Peyer's patch (tissue), 4 donors: ENCODE measurements around the gene PLPP7. TPM values are rescaled to one million over a fixed set of nuclear protein-coding genes. Genes with fewer than 3 reads are reported as not detected.
A peak's percentile ranks its signal among the peaks of the same experiment; 100 is the strongest.

Source experiments
- DNase-seq, 3 donors: peaks; one replicate each; pipeline ENCODE4 v3.0.0-alpha.2; 2017 to 2019
- H3K27ac ChIP-seq, 4 donors: fragments of 200-600 bp; sonication (generic); one replicate each; pipeline ENCODE4 v1.5.1; 2016 to 2019
- H3K27me3 ChIP-seq, 2 donors: fragments of 200-600 bp; sonication (generic); one replicate each; pipeline ENCODE4 v1.5.1; 2019
- H3K36me3 ChIP-seq, 3 donors: fragments of 200-600 bp; sonication (generic); one replicate each; pipeline ENCODE4 v1.5.1; 2016 to 2019
- H3K4me1 ChIP-seq, 4 donors: fragments of 200-600 bp; sonication (generic); one replicate each; pipeline ENCODE4 v1.5.1; 2016 to 2019
- H3K4me3 ChIP-seq, 4 donors: fragments of 200-600 bp; sonication (generic); 1 replicate in 3 of 4; 2 replicates in 1 of 4; pipeline ENCODE4 v1.5.1; 2016 to 2019; ENCODE audit warnings: mild to moderate bottlenecking in 1 of 4
- H3K9me3 ChIP-seq, 4 donors: fragments of 200-600 bp; sonication (generic); one replicate each; pipeline ENCODE4 v1.5.1; 2016 to 2019; ENCODE audit warnings: mild to moderate bottlenecking in 1 of 4
- POLR2A ChIP-seq, 2 donors: fragments of 450-650 bp; IDR thresholded peaks; one replicate each; pipeline ENCODE4 v1.5.1; 2017; ENCODE audit warnings: antibody characterized with exemption in 2 of 2, mild to moderate bottlenecking in 2 of 2, moderate library complexity in 2 of 2
- total RNA-seq, 4 donors: library from RNA; depleted of rRNA; stranded (reverse); fragments of >200 nt; gene quantifications; one replicate each; pipeline ENCODE4 v1.1.0, GENCODE V29; 2016
- TF ChIP-seq, protein P1 (sequence below), 6 experiments: fragments of 450-650 bp in 4 of 6; fragments of 200-600 bp in 2 of 6; sonication (generic) in 1 of 6; IDR thresholded peaks; one replicate each; pipeline ENCODE4 v1.5.1; 2017 to 2019; ENCODE audit warnings: antibody characterized with exemption in 6 of 6, mild to moderate bottlenecking in 3 of 6, moderate library complexity in 1 of 6

PLPP7 gene
- total RNA-seq, 4 donors from 2014 or later: 1.3 to 3.3 (median 2.4) TPM

GRCh38 chr9:131309530-131310276 is 20.2 kb downstream of the PLPP7 start:
- Histone ChIP-seq H3K27ac (no peak overlapping the region), H3K9me3 (no peaks in the 10 kb centered on the region), H3K4me1 (no peaks in the 10 kb centered on the region), H3K27me3 (no peaks in the 10 kb centered on the region), H3K36me3 (no peaks in the 10 kb centered on the region), H3K4me3 (no peak overlapping the region)
- no peak for TF ChIP-seq POLR2A (IDR thresholded peaks at IDR 0.05)
- TF ChIP-seq, protein P1, sequence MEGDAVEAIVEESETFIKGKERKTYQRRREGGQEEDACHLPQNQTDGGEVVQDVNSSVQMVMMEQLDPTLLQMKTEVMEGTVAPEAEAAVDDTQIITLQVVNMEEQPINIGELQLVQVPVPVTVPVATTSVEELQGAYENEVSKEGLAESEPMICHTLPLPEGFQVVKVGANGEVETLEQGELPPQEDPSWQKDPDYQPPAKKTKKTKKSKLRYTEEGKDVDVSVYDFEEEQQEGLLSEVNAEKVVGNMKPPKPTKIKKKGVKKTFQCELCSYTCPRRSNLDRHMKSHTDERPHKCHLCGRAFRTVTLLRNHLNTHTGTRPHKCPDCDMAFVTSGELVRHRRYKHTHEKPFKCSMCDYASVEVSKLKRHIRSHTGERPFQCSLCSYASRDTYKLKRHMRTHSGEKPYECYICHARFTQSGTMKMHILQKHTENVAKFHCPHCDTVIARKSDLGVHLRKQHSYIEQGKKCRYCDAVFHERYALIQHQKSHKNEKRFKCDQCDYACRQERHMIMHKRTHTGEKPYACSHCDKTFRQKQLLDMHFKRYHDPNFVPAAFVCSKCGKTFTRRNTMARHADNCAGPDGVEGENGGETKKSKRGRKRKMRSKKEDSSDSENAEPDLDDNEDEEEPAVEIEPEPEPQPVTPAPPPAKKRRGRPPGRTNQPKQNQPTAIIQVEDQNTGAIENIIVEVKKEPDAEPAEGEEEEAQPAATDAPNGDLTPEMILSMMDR (IDR thresholded peaks at IDR 0.05): no peak
- no peak for DNase-seq

- Histone ChIP-seq H3K4me3 (no peak overlapping the region), H3K27ac (no peak overlapping the region), H3K4me1 (no peaks in the 10 kb centered on the region), H3K36me3 (no peaks in the 10 kb centered on the region), H3K9me3 (no peaks in the 10 kb centered on the region), H3K27me3 (no peaks in the 10 kb centered on the region)
- TF ChIP-seq, protein P1 (IDR thresholded peaks at IDR 0.05): no peak
- TF ChIP-seq POLR2A (IDR thresholded peaks at IDR 0.05): no peak
- peak in 2 of 3 donors; percentile 53 to 70 for DNase-seq
Measured at GRCh38 chr9:131310833-131311554, 21.5 kb downstream of the PLPP7 start.

DNA sequence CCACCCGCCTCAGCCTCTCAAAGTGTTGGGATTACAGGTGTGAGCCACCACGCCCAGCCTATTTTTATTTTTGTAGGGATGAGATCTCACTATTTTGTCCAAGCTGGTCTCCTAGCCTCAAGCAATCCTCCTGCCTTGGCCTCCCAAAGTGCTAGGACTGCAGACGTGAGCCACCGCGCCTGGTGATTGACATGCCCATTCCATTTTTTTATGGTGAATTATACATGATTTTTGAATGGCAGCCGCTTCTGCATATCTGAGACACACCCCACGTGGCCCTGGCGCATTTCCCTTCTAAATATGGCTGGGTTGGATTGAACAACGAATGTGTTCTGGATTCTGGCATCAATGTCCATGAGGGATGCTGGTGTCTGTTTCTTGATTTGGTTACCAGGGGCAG is 22.7 kb downstream of the PLPP7 start:
- H3K27me3 ChIP-seq: no peaks in the 10 kb centered on the region
- no peaks in the 10 kb centered on the region for H3K9me3 ChIP-seq
- no peak for DNase-seq
- no peak overlapping the region for H3K27ac ChIP-seq
- no peaks in the 10 kb centered on the region for H3K36me3 ChIP-seq
- TF ChIP-seq, protein P1 (IDR thresholded peaks at IDR 0.05): no peak
- TF ChIP-seq POLR2A (IDR thresholded peaks at IDR 0.05): no peak
- H3K4me1 ChIP-seq: no peaks in the 10 kb centered on the region
- H3K4me3 ChIP-seq: no peak overlapping the region

GRCh38 chr9:131312822-131313770 is 23.6 kb downstream of the PLPP7 start:
- TF ChIP-seq, protein P1 (IDR thresholded peaks at IDR 0.05): no peak
- TF ChIP-seq POLR2A (IDR thresholded peaks at IDR 0.05): no peak
- Histone ChIP-seq H3K4me1 (no peaks in the 10 kb centered on the region), H3K36me3 (no peaks in the 10 kb centered on the region), H3K27me3 (no peaks in the 10 kb centered on the region), H3K9me3 (no peaks in the 10 kb centered on the region), H3K27ac (no peak overlapping the region), H3K4me3 (no peak overlapping the region)
- DNase-seq: no peak
